GM12878 (cell line): Measurements from ENCODE around the gene PLCG2. TPM values are rescaled to one million over a fixed set of nuclear protein-coding genes. Genes with fewer than 3 reads are reported as not detected.

ENCODE experiments used
- ATF7 ChIP-seq: fragments of 450-650 bp; IDR thresholded peaks from 2 replicates; pipeline ENCODE4 v1.6.1; 2016; ENCODE audit warnings: low read depth, mild to moderate bottlenecking
- BACH1 ChIP-seq: fragments of 450-650 bp; IDR thresholded peaks from 2 replicates; pipeline ENCODE4 v1.6.1; 2017; ENCODE audit warnings: mild to moderate bottlenecking, borderline replicate concordance
- EP300 ChIP-seq, 2 experiments: fragments of 150-350 bp in 1 of 2; IDR thresholded peaks; 2 replicates each; pipeline ENCODE4 v1.6.1; 2011 to 2012; ENCODE audit warnings: low read depth in 2 of 2, low read length in 2 of 2, borderline replicate concordance in 1 of 2, improper control_type of control experiment in 1 of 2, inconsistent platforms in 1 of 2; ENCODE audit not compliant: control insufficient read depth in 1 of 2
- ETV6 ChIP-seq, 2 experiments: fragments of 450-650 bp in 1 of 2; IDR thresholded peaks in 1 of 2; conservative IDR thresholded peaks in 1 of 2; 2 replicates each; pipeline ENCODE4 v1.6.1; 2014; ENCODE audit warnings: antibody characterized with exemption in 1 of 2, borderline replicate concordance in 1 of 2, low read depth in 1 of 2, mild to moderate bottlenecking in 1 of 2, moderate library complexity in 1 of 2
- FOXK2 ChIP-seq: fragments of 450-650 bp; IDR thresholded peaks from 2 replicates; pipeline ENCODE4 v1.6.1; 2017; ENCODE audit warnings: mild to moderate bottlenecking, moderate library complexity
- HCFC1 ChIP-seq: fragments of 150-350 bp; IDR thresholded peaks from 2 replicates; pipeline ENCODE4 v1.6.1; 2014; ENCODE audit warnings: low read length
- IRF4 ChIP-seq: IDR thresholded peaks from 2 replicates; pipeline ENCODE4 v1.6.1; 2011; ENCODE audit warnings: low read depth, low read length
- KLF5 ChIP-seq: fragments of 450-650 bp; IDR thresholded peaks from 2 replicates; pipeline ENCODE4 v1.6.1; 2014; ENCODE audit warnings: mild to moderate bottlenecking; ENCODE audit not compliant: partially characterized antibody
- MTA2 ChIP-seq: fragments of 450-650 bp; IDR thresholded peaks from 2 replicates; pipeline ENCODE4 v1.6.1; 2016; ENCODE audit warnings: low read depth, mild to moderate bottlenecking, moderate library complexity
- MYB ChIP-seq: fragments of 150-350 bp; IDR thresholded peaks from 2 replicates; pipeline ENCODE4 v1.6.1; 2014; ENCODE audit warnings: mild to moderate bottlenecking, low read depth, low read length, borderline replicate concordance
- NFYB ChIP-seq: IDR thresholded peaks from 2 replicates; pipeline ENCODE4 v1.6.1; 2011; ENCODE audit warnings: low read depth, mild to moderate bottlenecking, low read length, improper control_type of control experiment, moderate library complexity; ENCODE audit not compliant: insufficient read depth
- POLR2AphosphoS5 ChIP-seq: IDR thresholded peaks from 2 replicates; pipeline ENCODE4 v1.6.1; 2011; ENCODE audit warnings: mild to moderate bottlenecking, low read length, inconsistent platforms
- POU2F2 ChIP-seq: IDR thresholded peaks from 3 replicates; pipeline ENCODE4 v1.6.1; 2011; ENCODE audit warnings: low read depth, mild to moderate bottlenecking, low read length, borderline replicate concordance
- RAD21 ChIP-seq: IDR thresholded peaks from 2 replicates; pipeline ENCODE4 v1.6.1; 2011; ENCODE audit warnings: mild to moderate bottlenecking, low read depth, low read length, moderate library complexity; ENCODE audit not compliant: insufficient read depth
- SPI1 ChIP-seq: IDR thresholded peaks from 2 replicates; pipeline ENCODE4 v1.6.1; 2011; ENCODE audit warnings: low read depth, mild to moderate bottlenecking, low read length, moderate library complexity, borderline replicate concordance; ENCODE audit not compliant: insufficient read depth
- polyA plus RNA-seq, 11 experiments: library from polyadenylated mRNA; depleted of rRNA in 4 of 11; unstranded in 6 of 11; stranded (reverse) in 5 of 11; fragments of >200 nt; fragmentation: Nextera tagmentation in 4 of 11; fragmentation: Illumina TruSeq in 1 of 11; extraction: Ambion mirVana in 4 of 11; extraction: Trizol in 1 of 11; gene quantifications; 1 replicate in 1 of 11; 2 replicates in 10 of 11; pipeline versions ENCODE4 v1.2.1 to v1.2.3, GENCODE V29; 2011 to 2016; ENCODE audit warnings: inconsistent platforms in 2 of 11, missing spikeins in 2 of 11, low read depth in 1 of 11
- total RNA-seq, 4 experiments: library from RNA; depleted of rRNA in 3 of 4; stranded (reverse); fragments of >200 nt in 3 of 4; fragmentation: Illumina TruSeq in 1 of 4; extraction: Trizol in 1 of 4; gene quantifications; 2 replicates each; pipeline versions ENCODE4 v1.2.1 to v1.2.3, GENCODE V29; 2013 to 2021
- TF ChIP-seq, protein P1 (sequence below), 3 experiments: IDR thresholded peaks in 2 of 3; conservative IDR thresholded peaks in 1 of 3; 2 replicates each; pipeline ENCODE4 v1.5.1; 2011; ENCODE audit warnings: low read depth in 3 of 3, low read length in 3 of 3, mild to moderate bottlenecking in 3 of 3, control low read depth in 2 of 3, moderate library complexity in 2 of 3, inconsistent platforms in 1 of 3, mixed read lengths in 1 of 3; ENCODE audit not compliant: control insufficient read depth in 2 of 3, insufficient read depth in 1 of 3; ENCODE audit errors: extremely low read depth in 1 of 3
- TF ChIP-seq, protein P2 (sequence below): IDR thresholded peaks from 2 replicates; pipeline ENCODE4 v1.6.1; 2012; ENCODE audit warnings: low read depth, low read length, improper control_type of control experiment
- TF ChIP-seq, protein P3 (sequence below): fragments of 450-650 bp; IDR thresholded peaks from 2 replicates; pipeline ENCODE4 v1.6.1; 2017; ENCODE audit warnings: low read depth, mild to moderate bottlenecking, moderate library complexity
- TF ChIP-seq, protein P4 (sequence below): fragments of 450-650 bp; IDR thresholded peaks from 2 replicates; pipeline ENCODE4 v1.6.1; 2016; ENCODE audit warnings: mild to moderate bottlenecking

Gene PLCG2
- total and polyA plus RNA-seq, 10 of the 15 experiments (the other 5 are each of a cell fraction or from before 2014, with no cell fraction given): 47.6 to 256 (median 149) TPM

DNA sequence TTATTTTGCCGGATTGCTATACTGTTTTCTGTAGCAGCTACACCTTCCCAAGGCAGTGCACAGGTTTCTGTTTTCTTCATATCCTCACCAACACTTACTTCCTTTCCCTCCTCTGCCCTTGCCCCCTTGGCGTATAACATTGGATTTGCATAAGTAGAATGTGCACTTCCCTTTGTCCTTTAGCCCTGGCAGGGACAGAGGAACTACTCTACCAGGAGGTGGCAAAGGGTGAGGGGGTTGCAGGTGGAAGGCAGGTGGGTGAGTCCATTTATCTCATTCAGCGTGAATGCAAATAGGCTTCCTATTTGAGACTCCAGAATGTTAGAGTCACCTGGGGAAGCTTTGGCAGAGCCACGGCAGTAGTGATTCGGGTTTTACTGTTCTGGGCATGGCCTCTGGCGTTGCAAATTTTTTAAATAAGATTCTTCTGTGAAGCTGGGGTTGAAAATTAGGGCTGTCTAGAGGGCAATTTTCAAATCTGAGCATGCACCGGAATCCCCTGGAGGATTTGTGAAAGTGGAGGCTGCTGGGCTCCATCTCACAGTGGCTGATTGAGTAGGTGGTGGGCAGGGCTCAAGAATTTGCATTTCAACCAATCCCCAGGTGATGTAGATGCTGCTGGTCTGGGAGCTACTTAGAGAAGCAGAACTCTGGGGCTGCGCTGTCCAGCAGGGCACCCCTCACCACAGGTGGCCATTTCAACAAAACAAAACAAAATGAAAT, 84.7 kb downstream of the PLCG2 start (continued):
- TF ChIP-seq, protein P1, sequence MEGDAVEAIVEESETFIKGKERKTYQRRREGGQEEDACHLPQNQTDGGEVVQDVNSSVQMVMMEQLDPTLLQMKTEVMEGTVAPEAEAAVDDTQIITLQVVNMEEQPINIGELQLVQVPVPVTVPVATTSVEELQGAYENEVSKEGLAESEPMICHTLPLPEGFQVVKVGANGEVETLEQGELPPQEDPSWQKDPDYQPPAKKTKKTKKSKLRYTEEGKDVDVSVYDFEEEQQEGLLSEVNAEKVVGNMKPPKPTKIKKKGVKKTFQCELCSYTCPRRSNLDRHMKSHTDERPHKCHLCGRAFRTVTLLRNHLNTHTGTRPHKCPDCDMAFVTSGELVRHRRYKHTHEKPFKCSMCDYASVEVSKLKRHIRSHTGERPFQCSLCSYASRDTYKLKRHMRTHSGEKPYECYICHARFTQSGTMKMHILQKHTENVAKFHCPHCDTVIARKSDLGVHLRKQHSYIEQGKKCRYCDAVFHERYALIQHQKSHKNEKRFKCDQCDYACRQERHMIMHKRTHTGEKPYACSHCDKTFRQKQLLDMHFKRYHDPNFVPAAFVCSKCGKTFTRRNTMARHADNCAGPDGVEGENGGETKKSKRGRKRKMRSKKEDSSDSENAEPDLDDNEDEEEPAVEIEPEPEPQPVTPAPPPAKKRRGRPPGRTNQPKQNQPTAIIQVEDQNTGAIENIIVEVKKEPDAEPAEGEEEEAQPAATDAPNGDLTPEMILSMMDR (IDR thresholded peaks at IDR 0.05 in 2 of 3, conservative IDR thresholded peaks at IDR 0.05 in 1 of 3; ENCODE audit: control insufficient read depth in 2 of 3, extremely low read depth in 1 of 3, insufficient read depth in 1 of 3, low read depth in 3 of 3, low read length in 3 of 3): 0 out of 6 replicates have a peak, but pooled peaks of 1 of the 3 experiments have one; percentile 8
- TF ChIP-seq FOXK2 (no peak; the same call in 1 of the 2 replicates), HCFC1 (no peak), MYB (no peak), ETV6 (conservative IDR thresholded peaks at IDR 0.05 in 1 of 2, IDR thresholded peaks at IDR 0.05 in 1 of 2; ENCODE audit: borderline replicate concordance in 1 of 2, low read depth in 1 of 2) (no peak), NFYB (0 out of 2 replicates have a peak, but pooled peaks have one; percentile 8), EP300 (IDR thresholded peaks at IDR 0.05; ENCODE audit: borderline replicate concordance in 1 of 2, control insufficient read depth in 1 of 2, low read depth in 2 of 2, low read length in 2 of 2) (no peak), POLR2AphosphoS5 (no peak), KLF5 (no peak), ATF7 (peak; percentile 75), BACH1 (no peak), RAD21 (0 out of 2 replicates have a peak, but pooled peaks have one; percentile 1), IRF4 (no peak), SPI1 (peak; percentile 61; the same call in 1 of the 2 replicates), POU2F2 (peak; percentile 81; the same call in 1 of the 3 replicates), MTA2 (peak; percentile 11; the same call in 1 of the 2 replicates)
- TF ChIP-seq, protein P2, sequence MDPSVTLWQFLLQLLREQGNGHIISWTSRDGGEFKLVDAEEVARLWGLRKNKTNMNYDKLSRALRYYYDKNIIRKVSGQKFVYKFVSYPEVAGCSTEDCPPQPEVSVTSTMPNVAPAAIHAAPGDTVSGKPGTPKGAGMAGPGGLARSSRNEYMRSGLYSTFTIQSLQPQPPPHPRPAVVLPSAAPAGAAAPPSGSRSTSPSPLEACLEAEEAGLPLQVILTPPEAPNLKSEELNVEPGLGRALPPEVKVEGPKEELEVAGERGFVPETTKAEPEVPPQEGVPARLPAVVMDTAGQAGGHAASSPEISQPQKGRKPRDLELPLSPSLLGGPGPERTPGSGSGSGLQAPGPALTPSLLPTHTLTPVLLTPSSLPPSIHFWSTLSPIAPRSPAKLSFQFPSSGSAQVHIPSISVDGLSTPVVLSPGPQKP: no peak
- TF ChIP-seq, protein P3, sequence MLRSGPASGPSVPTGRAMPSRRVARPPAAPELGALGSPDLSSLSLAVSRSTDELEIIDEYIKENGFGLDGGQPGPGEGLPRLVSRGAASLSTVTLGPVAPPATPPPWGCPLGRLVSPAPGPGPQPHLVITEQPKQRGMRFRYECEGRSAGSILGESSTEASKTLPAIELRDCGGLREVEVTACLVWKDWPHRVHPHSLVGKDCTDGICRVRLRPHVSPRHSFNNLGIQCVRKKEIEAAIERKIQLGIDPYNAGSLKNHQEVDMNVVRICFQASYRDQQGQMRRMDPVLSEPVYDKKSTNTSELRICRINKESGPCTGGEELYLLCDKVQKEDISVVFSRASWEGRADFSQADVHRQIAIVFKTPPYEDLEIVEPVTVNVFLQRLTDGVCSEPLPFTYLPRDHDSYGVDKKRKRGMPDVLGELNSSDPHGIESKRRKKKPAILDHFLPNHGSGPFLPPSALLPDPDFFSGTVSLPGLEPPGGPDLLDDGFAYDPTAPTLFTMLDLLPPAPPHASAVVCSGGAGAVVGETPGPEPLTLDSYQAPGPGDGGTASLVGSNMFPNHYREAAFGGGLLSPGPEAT: 0 out of 2 replicates have a peak, but pooled peaks have one; percentile 30
- TF ChIP-seq, protein P4, sequence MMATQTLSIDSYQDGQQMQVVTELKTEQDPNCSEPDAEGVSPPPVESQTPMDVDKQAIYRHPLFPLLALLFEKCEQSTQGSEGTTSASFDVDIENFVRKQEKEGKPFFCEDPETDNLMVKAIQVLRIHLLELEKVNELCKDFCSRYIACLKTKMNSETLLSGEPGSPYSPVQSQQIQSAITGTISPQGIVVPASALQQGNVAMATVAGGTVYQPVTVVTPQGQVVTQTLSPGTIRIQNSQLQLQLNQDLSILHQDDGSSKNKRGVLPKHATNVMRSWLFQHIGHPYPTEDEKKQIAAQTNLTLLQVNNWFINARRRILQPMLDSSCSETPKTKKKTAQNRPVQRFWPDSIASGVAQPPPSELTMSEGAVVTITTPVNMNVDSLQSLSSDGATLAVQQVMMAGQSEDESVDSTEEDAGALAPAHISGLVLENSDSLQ: no peak
